NCI-H1436 (cell line): ENCODE results near the gene EEFSEC.

ENCODE experiments used
- DNase-seq: peaks from one replicate; lab custom pipeline; 2025; lab: John Stamatoyannopoulos, UW

The EEFSEC gene

DNA sequence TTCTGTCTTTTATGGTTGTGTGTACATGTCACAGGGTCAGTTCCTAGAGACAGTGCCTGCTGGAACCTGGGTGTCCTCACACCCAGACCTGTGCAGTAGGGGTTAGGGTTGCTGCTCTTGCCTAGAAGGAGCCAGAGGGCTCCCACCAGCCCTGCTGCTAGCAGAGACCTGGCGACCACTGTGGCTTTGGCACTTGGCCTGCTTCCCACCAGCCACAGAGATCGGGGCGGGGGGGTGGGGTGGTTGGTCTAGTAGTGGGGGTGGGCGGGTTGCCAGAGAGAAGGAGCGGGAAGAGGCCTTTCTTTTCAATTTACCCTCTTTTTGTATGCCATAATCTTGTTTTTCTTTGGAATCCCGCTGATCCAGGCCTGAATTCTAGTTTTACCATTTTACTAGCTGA lies 29.4 kb downstream of the EEFSEC start:
- DNase-seq: no peak

DNA sequence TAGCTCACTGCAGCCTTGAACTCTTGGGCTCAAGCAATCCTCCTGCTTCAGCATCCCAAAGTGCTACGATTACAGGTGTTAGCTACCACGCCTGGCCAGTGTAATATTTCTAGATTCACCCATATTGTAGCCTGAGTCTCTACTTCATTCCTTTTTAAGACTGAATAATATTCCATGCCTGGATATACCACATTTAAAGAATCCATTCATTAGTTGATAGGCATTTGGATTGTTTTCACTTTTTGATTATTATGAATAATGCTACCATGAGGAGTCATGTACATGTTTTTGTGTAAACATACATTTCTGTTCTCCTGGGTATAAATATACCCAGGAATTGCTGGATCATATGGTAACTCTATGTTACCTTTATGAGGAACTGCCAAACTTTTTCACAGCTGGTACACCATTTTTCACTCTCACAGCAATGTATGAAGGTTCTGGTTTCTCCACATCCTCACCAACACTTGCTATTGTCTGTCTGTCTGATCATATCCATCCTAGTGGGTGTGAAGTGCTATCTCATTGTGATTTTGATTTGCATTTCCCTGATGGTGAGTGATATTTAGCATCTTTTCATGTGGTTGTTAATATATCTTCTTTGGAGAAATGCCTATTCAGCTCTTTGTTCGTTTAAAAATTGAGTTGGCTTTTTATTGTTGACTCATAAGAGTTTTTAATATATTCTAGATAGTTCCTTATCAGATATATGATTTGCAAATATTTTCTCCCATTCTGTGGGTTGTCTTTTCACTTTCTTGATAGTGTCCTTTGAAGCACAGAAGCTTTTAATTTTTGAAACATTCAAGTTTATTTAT lies 32.6 kb downstream of the EEFSEC start:
- no peak for DNase-seq

DNA sequence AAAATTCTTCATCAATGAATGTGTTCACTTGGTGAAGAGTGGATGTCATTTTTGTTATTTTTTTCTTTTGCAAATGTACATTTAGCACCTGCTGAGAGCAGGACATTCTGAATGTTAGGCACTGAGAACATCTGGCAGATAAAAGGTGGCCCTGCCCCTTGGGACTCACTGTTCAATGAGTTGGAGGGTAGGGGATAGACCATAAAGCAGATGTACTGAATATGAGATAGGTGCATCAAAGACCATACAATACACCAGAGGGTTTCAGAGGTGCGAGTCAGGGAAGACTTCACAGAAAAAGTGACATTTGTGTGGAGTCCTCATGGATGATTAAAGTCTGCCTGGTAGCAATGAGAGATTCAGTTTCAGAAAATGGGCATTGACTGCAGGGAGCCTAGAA lies 34.2 kb downstream of the EEFSEC start:
- DNase-seq: no peak

DNA sequence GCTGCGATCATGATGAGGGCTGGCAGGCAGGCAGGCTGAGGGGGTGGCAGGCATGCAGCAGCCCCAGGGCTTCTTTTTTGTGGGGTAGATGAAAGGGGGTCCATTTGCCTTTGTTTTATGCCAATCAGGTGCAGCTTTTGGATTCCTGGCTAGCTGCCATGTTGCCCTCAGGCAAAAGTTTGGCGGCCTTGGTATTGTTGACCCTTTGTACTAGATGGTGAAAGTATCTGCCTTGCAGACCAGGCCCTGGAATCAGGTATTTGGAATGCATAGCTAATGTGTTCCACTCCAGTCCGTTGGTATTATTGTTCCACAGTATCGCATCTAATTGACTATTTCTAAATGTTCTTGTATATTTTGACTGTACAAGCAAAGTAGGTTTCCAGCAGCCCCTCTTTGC lies 35.0 kb downstream of the EEFSEC start:
- DNase-seq: no peak

DNA sequence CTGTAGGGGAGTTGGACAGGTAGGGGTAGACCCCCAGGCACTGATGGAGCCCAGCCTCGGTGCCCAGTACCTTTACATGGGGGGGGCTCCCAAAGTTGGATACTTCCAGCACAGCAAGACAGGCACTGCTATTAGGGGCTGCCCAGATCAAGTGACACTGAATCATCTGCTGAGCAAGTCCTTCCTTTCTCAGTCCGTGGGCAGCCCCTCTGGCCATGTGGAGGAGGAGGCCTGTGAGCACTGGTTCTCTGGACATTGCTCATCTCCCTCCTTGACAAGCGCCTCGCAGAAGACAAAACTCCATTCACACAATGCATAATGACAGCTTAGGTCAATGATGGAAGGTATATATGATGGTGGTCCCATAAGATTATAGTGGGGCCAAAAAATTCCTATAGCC lies 35.7 kb downstream of the EEFSEC start:
- no peak for DNase-seq

DNA sequence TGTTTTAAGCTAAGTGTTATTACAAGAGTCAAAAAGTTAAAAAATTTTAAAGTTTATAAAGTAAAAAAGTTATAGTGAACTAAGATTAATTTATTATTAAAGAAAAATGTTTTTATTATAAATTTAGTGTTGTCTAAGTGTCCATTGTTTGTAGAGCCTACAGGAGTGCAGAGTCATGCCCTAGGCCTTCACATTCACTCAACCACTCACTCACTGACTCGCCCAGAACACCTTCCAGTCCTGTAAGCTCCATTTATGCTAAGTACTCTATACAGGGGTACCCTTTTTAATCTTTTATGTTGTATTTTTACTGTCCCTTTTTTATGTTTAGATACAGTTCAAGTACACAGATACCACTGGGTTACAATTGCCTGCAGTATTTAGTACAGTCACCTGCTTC lies 37.2 kb downstream of the EEFSEC start:
- no peak for DNase-seq

DNA sequence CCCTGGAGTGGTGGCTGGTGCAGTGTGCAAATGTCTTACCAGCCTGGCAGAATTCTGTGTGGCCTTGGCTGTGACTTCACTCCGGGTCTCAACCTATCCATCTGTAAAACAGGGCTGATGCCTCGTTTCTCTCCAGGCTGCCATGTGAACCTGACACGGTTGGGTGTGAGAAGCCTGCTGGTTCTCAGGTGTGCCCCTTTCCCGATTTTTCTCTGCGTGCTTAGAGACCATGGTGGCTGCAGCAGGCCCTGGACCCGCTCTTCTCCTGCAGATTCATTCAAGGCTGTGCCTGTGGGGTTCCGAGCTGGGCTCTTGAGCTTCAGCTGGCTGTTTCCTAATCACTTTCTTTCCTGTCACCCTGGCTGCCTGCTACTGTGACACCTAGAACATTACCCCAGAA lies 38.9 kb downstream of the EEFSEC start:
- DNase-seq: no peak

DNA sequence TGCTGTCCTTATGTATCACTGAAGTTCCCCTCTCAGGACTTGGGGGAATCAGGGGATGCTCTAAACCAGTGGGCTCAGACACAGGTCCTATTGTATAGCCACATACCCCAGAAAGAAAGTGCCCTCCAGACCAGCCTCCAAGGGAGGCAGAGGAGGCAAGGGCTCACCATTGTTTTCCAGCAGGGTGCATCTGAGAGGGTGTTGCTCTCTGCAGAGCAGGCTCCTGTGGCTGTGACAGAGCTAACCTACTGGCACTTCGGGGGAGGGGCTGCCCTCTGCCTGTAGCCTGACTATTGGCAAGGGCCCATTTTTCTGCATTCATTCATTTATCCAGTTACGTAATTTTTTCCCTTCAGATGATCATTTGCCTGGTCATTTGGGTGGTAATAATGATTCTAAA lies 39.9 kb downstream of the EEFSEC start:
- DNase-seq: no peak

DNA sequence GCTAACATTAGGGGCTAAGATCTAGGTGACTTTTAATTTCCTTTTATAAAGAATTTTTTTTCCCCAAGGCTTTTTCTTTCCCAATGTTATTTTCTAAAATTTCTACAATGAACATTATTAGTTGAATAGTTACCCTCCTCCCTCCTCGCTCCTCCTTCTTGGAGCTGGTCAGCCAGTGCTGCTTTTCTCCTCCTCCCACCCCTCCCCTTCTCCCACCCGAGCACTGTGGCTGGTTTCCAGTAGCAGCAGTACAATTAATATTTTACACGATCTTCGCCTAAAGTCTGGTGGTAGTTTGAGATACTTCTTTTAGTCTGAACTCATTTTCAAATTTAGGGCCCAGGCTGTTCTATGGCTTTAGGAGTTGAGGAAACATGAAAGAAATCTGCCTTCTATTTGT lies 41.6 kb downstream of the EEFSEC start:
- no peak for DNase-seq

DNA sequence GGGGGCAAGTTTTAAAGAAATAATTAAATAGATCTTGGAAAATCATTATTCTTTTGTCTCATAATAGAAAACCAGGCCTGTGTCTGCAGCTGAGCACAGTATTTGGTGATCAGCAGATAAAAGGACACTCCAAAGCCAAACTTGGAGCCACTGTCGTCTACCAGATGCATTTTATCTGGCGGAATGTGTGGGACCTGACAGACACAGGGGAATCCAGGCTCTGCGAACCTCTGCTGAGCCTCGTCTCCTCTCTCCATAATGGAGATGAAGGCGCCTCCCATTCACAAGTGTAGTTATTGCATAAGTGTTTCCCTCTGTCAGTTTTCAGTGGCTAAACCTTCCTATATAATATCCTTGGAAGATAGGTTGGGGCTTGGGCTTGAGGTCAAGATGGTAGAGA lies 42.1 kb downstream of the EEFSEC start:
- no peak for DNase-seq

DNA sequence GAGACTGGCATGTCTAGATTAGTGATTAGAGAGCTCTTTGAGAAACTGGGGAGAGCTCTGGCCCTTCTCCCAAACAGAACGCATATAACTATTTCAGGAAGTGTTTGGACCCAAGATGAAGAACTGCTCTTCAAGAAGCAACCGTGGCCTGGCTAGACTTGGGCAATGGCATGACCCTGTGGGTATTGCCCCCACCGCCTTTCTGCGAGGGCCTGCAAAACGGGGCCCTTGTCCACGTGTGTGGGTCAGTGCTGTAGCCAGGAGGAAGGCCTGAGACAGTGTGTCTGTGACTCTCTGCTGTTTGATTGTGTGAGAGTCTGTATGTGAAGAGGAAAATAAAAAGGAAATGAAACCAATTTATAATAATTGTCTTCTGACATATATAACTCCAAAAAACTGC lies 42.5 kb downstream of the EEFSEC start:
- DNase-seq: no peak

DNA sequence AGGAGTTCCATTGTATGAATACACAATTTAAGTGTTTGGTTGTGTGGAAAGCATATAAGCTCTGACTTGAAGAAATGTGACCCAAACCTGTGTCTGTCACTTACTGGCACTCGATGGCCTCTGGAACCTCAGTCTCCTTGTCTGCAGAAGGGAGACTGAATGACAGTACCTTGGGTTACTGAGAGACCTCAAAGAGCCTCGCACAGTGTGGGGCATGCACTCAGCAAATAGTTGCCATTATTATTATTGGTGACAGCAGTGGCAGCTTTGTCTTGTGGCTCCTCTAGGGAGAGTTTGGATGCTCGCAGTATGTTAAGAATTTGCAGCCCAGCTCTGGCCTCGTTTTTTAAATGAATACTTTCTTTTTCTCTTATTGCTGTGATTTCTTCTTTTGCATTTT lies 43.4 kb downstream of the EEFSEC start:
- DNase-seq: no peak

DNA sequence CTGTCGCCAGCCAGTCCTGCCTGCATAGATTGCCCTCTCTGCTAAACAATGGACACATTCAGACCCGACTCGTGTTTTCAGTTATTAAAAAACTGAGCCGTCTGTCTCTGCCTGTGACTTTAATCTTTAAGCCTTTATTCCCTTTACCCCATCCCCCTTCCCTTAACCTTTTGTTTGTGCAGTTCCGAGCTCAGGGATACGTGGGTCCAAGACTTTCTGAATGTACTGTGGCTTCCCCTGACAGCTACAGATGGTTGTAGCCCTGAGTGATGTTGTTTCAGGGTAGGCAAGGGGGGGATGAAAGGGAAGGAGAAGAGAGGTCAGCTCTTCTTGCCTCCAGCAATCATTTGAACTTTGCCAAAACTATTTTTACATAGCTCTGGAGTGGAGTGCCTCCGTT lies 44.6 kb downstream of the EEFSEC start:
- DNase-seq: no peak

DNA sequence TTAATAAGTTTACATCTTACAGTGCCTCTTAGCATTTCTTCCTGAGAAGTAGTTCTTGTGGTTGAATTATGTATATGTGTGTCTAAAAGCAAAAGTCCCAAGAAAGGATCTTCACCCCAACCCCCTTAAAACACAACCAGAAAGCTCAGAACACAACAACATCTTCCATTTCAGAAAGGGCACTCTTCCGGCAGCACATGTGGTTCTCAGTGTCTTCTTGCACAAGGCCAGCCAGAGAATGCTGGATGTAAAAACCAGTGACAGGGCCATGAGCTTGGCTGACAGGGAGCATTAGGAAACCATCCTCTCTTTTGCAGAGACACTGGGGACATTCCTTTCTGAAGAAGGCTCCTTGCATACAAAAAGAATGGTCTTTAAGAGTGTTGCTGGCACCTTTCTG lies 45.0 kb downstream of the EEFSEC start:
- no peak for DNase-seq

DNA sequence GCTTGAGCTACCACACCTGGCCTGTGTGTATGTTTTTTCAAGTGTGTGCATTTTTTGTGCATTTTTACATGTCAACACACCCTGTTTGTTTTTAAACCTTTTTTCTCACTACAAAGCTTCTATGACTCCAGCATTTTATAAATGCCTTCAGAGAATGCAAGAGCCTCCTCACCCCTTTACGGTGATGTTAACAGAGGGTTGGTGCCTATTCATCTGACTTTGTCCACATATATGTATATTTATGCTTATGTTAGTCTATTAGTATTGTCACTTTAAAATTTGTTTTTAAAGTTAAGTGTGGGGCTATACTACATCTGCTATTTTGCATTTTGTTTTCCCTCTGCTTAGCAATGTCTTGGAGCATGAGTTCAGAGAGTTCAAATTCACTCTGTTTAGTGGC lies 45.8 kb downstream of the EEFSEC start:
- DNase-seq: no peak

DNA sequence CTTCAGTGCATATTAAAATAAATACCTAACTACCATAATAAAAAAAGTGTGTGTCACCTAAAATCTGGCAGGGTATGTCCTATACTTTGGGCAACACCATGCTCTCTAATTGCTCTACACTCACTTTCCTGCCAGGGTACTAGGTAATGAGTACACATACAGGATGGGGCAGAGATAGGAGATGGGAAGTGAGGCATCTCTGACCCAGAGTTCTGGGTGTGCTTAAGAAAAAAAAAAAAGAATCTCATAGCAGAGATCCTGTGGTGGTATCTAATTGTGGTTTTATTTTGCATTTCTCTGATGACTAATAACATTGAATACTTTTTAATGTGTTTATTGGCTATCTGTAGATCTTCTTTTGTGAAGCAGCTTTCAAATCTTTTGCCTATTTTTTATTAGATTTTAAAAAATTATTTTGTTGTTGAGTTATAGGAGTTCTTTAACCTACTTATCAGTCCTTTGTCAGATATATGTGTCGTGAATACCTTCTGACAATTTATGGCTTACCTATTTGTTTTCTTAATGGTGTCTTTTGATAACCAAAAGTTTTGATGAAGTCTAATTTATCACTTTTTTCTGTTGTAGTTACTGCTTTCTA lies 48.0 kb downstream of the EEFSEC start:
- no peak for DNase-seq

DNA sequence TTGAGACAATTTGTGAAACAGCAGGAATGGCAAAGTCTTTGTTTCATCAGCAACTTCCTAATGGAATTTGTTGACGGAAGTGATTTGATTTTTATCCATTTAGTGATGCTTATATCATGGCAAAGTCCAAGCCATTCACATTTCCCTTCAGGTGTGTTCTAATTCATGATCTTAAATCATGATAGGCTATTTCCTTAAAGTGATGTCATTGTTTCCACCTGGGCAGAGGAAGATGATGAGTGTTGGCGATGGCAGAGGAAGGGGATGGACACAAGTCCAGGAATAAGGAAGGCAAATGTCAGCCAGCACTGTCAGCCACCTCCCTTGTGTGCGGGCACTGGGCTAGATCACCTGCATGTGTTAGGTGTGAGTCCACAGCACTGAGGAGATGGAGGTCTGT lies 49.9 kb downstream of the EEFSEC start:
- DNase-seq: no peak

DNA sequence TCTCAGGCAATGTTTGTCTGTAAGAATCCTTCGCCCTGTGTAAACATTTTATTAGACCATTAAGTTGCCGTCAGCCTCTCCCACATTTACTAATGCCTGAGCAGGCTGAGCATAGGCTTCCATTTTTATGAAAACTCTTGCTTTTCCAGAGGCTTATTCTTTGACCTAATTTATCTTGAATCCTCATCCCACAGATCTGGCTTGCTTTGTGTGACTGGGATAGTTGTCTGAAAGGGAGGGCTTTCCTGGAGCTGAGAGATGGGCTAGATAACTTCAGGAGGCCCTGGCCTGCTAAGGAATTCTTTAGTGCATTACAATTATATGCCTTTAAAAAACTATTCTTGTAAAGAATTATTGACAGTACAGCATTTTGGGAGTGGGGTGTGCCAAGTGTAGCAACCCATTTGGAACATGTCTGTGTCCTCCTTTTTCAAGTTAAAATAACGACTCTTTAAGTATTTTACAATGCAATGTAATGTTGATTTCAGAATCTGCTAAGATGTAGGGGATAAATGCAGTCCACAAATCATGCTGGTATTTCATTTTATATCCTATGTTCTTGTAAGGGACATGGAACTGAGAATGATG lies 52.4 kb downstream of the EEFSEC start:
- no peak for DNase-seq

DNA sequence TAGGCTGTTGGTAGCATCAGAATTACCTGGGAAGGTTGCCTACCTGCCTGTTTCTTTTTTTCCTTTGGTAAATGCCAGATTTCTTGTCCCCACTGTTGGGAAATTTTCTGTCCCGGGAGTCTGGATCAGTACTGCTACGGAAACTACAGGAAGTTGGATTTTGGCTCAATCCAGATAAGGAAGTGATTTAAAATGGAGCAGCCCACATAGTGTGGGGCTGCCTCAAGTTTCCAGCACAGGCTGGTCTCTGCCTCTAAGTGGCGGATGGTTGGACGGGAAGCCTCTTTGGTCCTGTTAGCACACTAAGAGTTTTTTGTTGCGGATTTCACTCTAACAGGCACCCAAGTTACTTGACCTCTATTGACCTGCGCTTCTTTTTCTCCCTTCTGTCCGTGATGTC lies 54.7 kb downstream of the EEFSEC start:
- no peak for DNase-seq

DNA sequence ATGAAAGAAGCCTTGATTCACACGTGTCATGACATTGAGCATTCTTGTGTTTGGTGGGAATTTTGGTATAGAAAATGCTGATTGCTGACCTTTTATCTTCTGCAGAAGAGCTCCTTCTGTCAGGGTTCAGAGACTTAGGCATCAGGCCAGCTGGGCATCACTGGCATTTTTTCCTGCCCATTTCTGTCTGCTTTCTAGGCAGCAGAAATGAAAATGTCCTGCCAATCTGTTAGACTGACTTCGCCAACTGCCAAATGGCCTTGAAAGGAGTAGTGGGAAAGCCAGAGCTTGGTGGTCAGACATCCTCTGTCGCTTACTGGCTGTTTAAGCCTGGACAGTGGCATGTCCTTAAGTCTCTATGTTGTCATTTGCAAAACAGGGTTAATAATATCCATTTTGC lies 57.4 kb downstream of the EEFSEC start:
- no peak for DNase-seq

DNA sequence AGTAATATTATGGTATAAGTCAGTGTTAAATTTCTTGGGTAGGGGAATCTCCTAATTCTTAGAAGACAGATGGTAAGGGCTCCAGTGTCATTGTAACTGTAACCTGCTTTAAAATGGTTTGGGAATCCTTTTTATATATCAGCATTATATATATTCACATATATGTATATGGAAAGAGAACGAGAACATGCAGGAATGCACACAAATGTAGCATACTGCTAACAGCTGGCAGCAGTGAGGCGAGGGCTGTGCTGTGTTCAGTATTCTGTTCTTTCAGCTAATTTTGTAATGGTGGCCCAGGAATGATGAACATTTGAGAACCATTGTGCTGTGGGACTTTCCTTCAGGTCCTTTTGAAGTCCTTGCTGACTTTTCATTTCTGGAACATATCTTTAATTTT lies 60.8 kb downstream of the EEFSEC start:
- no peak for DNase-seq

DNA sequence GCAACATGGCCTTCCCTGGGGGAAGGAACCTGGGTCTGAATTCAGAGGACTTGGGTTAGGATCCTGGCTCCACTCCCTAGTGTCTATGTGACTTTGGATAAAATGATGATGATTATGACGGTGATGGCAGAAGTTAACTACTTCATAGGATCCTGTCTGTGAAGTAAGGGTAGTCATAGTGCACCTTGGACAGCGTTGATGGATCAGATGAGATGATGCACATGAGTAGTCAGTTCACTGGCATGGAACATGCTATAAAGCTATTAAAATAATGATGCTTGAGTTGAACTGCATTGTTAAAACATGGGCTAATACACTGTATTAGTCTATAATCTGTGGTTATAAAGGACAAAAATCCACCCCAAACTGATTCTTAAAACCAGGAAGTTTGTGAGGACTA lies 62.0 kb downstream of the EEFSEC start:
- no peak for DNase-seq

DNA sequence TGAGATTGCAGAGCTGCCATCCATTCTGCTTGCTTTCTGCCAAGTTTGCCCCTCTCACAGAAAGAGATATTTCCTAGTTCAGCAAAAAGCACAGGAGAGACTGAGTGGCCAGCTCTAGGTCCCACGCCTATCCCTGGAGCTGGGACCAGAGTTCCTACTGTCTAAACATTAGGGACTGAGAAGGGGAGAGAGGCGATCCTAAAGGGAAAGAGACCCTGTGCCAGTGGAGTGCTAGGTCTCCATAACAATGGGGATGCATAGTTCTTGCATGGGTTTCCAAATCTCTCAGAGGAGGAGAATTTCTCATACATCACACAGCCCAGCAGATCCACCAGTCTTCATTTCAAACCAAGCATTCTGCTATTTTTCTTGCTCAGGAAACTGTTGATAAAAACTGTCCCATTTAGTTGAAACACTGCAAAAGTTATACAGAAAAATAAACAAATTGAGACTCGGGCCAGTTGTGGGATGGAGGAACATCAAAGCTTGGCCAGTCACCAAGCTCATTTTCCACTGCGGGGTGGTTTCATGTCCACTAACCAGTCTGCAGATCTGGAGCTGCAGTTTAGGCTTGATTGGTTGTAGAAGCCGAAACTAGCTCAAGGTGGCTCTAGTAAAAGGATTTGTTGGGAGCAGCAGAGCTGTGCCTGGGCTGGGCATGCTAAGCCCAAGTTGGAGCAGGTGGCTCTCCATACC lies 62.7 kb downstream of the EEFSEC start:
- DNase-seq: no peak
